Neural cell (in vitro differentiated cells): ENCODE data around the gene VSTM2B.

Experiments used
- EZH2 ChIP-seq: fragments of 200-600, 300-800 bp; shearing (Covaris generic), sonication (generic); IDR thresholded peaks from 2 replicates; pipeline ENCODE4 v1.6.1; 2014; ENCODE audit warnings: antibody characterized with exemption, low read length, borderline replicate concordance, mild to moderate bottlenecking; ENCODE audit not compliant: insufficient read depth, poor library complexity, severe bottlenecking
- MXI1 ChIP-seq: fragments of 450-650 bp; conservative IDR thresholded peaks from 2 replicates; pipeline ENCODE4 v1.6.1; 2014; ENCODE audit warnings: antibody characterized with exemption, mild to moderate bottlenecking; ENCODE audit not compliant: poor library complexity, severe bottlenecking
- POLR2AphosphoS5 ChIP-seq: IDR thresholded peaks from 2 replicates; pipeline ENCODE4 v1.6.1; 2012
- TAF1 ChIP-seq: IDR thresholded peaks from 2 replicates; pipeline ENCODE4 v1.6.1; 2012; ENCODE audit warnings: low read depth
- TF ChIP-seq, protein P1 (sequence below): fragments of 450-650 bp; IDR thresholded peaks from 2 replicates; pipeline ENCODE4 v1.5.1; 2014; ENCODE audit warnings: antibody characterized with exemption, mild to moderate bottlenecking, moderate library complexity; ENCODE audit not compliant: poor library complexity, severe bottlenecking
- TF ChIP-seq, protein P2 (sequence below): IDR thresholded peaks from 2 replicates; pipeline ENCODE4 v1.6.1; 2012; ENCODE audit warnings: borderline replicate concordance

DNA sequence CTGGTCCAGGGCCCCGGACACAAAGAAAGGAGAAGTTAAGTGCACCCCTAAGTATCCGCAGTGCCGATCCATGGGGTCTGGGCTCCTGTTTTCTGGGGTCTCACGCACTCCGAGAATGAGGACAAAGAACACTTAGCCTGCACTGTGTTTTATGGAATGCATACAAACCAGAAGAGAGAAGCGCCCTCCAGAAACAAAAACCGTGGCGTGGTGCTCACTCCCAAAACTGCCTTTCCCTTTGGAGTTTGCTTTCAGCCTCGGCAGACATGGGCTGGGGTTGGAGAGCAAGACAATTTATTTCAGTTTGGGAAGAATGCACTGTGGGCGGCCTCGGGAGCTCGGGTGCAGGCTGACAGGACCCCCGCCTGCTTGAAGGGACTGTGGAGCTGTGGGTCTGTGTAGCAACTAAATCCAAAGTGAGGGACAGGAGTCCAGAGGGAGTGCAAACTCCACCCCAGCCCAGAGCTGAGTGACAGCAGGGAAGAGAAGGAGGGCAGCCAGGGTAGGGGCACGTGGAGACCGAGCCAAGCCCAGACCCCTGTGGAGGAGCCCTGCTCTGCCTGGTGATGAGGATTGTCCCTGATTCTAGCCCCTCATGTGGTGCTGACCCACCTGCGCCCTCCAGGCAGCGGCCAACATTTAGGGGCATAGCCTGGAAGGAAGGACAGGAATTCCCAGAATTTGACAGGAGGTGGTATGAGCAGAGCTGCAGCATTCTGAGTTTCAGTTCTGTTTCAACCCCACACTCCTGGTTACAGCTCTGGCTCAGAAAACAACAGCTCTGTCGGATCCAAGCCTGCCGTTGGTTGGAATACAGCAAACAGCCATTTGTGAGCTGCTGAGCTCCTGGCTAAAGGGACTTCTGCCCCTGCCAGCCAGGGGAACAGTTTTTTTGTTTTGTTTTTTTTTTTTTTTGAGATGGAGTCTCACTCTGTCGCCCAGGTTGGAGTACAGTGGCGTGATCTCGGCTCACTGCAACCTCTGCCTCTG lies 42.5 kb downstream of the VSTM2B start:
- TF ChIP-seq POLR2AphosphoS5 (no peak), EZH2 (no peak), TAF1 (no peak), MXI1 (no peak)
- TF ChIP-seq, protein P1, sequence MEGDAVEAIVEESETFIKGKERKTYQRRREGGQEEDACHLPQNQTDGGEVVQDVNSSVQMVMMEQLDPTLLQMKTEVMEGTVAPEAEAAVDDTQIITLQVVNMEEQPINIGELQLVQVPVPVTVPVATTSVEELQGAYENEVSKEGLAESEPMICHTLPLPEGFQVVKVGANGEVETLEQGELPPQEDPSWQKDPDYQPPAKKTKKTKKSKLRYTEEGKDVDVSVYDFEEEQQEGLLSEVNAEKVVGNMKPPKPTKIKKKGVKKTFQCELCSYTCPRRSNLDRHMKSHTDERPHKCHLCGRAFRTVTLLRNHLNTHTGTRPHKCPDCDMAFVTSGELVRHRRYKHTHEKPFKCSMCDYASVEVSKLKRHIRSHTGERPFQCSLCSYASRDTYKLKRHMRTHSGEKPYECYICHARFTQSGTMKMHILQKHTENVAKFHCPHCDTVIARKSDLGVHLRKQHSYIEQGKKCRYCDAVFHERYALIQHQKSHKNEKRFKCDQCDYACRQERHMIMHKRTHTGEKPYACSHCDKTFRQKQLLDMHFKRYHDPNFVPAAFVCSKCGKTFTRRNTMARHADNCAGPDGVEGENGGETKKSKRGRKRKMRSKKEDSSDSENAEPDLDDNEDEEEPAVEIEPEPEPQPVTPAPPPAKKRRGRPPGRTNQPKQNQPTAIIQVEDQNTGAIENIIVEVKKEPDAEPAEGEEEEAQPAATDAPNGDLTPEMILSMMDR: no peak
- TF ChIP-seq, protein P2, sequence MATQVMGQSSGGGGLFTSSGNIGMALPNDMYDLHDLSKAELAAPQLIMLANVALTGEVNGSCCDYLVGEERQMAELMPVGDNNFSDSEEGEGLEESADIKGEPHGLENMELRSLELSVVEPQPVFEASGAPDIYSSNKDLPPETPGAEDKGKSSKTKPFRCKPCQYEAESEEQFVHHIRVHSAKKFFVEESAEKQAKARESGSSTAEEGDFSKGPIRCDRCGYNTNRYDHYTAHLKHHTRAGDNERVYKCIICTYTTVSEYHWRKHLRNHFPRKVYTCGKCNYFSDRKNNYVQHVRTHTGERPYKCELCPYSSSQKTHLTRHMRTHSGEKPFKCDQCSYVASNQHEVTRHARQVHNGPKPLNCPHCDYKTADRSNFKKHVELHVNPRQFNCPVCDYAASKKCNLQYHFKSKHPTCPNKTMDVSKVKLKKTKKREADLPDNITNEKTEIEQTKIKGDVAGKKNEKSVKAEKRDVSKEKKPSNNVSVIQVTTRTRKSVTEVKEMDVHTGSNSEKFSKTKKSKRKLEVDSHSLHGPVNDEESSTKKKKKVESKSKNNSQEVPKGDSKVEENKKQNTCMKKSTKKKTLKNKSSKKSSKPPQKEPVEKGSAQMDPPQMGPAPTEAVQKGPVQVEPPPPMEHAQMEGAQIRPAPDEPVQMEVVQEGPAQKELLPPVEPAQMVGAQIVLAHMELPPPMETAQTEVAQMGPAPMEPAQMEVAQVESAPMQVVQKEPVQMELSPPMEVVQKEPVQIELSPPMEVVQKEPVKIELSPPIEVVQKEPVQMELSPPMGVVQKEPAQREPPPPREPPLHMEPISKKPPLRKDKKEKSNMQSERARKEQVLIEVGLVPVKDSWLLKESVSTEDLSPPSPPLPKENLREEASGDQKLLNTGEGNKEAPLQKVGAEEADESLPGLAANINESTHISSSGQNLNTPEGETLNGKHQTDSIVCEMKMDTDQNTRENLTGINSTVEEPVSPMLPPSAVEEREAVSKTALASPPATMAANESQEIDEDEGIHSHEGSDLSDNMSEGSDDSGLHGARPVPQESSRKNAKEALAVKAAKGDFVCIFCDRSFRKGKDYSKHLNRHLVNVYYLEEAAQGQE: no peak
